ENCODE data around the gene EML1. TPM values are rescaled to one million over a fixed set of nuclear protein-coding genes. Genes with fewer than 3 reads are reported as not detected.

Gene EML1
- total and polyA plus RNA-seq, 3 donors from 2014 or later = 18.1 to 22.7 (median 22.0) TPM

- H3K4me3 ChIP-seq = no peak overlapping the region
- H3K27ac ChIP-seq = no peak overlapping the region
- WGBS, 2 donors = 84 to 90% methylated on average over 3 of the region's 3 CpGs
- TF ChIP-seq CTCF (IDR thresholded peaks at IDR 0.05) (no peak), POLR2A (IDR thresholded peaks at IDR 0.05) (no peak)
- H3K36me3 ChIP-seq (ENCODE audit: low read depth, missing control alignments) = no peaks in the 10 kb centered on the region
- no peaks in the 10 kb centered on the region for H3K4me1 ChIP-seq
- intact Hi-C loops (cut with DNase I; ENCODE audit: low total_unique reads) = no loop called here
- DNase-seq = no peak
- no peaks in the 10 kb centered on the region for H3K27me3 ChIP-seq
- no peaks in the 10 kb centered on the region for H3K9me3 ChIP-seq
Measured at GRCh38 chr14:99808515-99808914, 15.3 kb downstream of the EML1 start.

- Histone ChIP-seq H3K36me3 (ENCODE audit: low read depth, missing control alignments) (no peaks in the 10 kb centered on the region), H3K9me3 (no peaks in the 10 kb centered on the region), H3K27ac (no peak overlapping the region), H3K4me1 (no peaks in the 10 kb centered on the region), H3K27me3 (no peaks in the 10 kb centered on the region), H3K4me3 (no peak overlapping the region)
- intact Hi-C loops (cut with DNase I; ENCODE audit: low total_unique reads) = no loop called here
- DNase-seq = no peak
- no peak for TF ChIP-seq POLR2A (IDR thresholded peaks at IDR 0.05)
- TF ChIP-seq CTCF (IDR thresholded peaks at IDR 0.05) = no peak
- WGBS, 2 donors = 62 to 83% methylated on average over 9 of the region's 9 CpGs
Measured at GRCh38 chr14:99809360-99809759, 16.1 kb downstream of the EML1 start.

GRCh38 chr14:99809859-99810558 is 16.8 kb downstream of the EML1 start:
- no peaks in the 10 kb centered on the region for H3K36me3 ChIP-seq (ENCODE audit: low read depth, missing control alignments)
- 86 to 91% methylated on average over 11 to 16 of the region's 16 CpGs for WGBS, 2 donors
- TF ChIP-seq POLR2A (IDR thresholded peaks at IDR 0.05) (no peak), CTCF (IDR thresholded peaks at IDR 0.05) (no peak)
- no peaks in the 10 kb centered on the region for H3K27me3 ChIP-seq
- no peak overlapping the region for H3K27ac ChIP-seq
- H3K4me1 ChIP-seq = no peaks in the 10 kb centered on the region
- intact Hi-C loops (cut with DNase I; ENCODE audit: low total_unique reads) = no loop called here
- DNase-seq = no peak
- H3K9me3 ChIP-seq = no peaks in the 10 kb centered on the region
- H3K4me3 ChIP-seq = no peak overlapping the region

GRCh38 chr14:99810559-99810874 is 17.3 kb downstream of the EML1 start:
- Histone ChIP-seq H3K9me3 (no peaks in the 10 kb centered on the region), H3K36me3 (ENCODE audit: low read depth, missing control alignments) (no peaks in the 10 kb centered on the region), H3K4me1 (no peaks in the 10 kb centered on the region), H3K27ac (no peak overlapping the region), H3K27me3 (no peaks in the 10 kb centered on the region), H3K4me3 (no peak overlapping the region)
- DNase-seq = no peak
- intact Hi-C loops (cut with DNase I; ENCODE audit: low total_unique reads) = no loop called here
- WGBS, 2 donors = 96 to 98% methylated on average over 2 of the region's 2 CpGs
- TF ChIP-seq POLR2A (IDR thresholded peaks at IDR 0.05) (no peak), CTCF (IDR thresholded peaks at IDR 0.05) (no peak)

- 92 to 95% methylated on average over 9 of the region's 9 CpGs for whole genome bisulfite sequencing, 2 donors
- no peaks in the 10 kb centered on the region for H3K4me1 ChIP-seq
- H3K4me3 ChIP-seq = no peak overlapping the region
- DNase-seq = no peak
- no peaks in the 10 kb centered on the region for H3K36me3 ChIP-seq (ENCODE audit: low read depth, missing control alignments)
- TF ChIP-seq CTCF (IDR thresholded peaks at IDR 0.05) (no peak), POLR2A (IDR thresholded peaks at IDR 0.05) (no peak)
- intact Hi-C loops (cut with DNase I; ENCODE audit: low total_unique reads) = no loop called here
- no peaks in the 10 kb centered on the region for H3K27me3 ChIP-seq
- H3K9me3 ChIP-seq = no peaks in the 10 kb centered on the region
- no peak overlapping the region for H3K27ac ChIP-seq
Measured at GRCh38 chr14:99812096-99812750, 19.0 kb downstream of the EML1 start.
